Inflammatory macrophage treated with lipopolysaccharide for 1 hour (primary cell): Measurements from ENCODE around the gene PLAC8L1.

Experiments used
- DNase-seq, 2 donors: peaks; one replicate each; pipeline ENCODE4 v3.0.0-alpha.2; 2020 to 2022

Gene PLAC8L1

DNA sequence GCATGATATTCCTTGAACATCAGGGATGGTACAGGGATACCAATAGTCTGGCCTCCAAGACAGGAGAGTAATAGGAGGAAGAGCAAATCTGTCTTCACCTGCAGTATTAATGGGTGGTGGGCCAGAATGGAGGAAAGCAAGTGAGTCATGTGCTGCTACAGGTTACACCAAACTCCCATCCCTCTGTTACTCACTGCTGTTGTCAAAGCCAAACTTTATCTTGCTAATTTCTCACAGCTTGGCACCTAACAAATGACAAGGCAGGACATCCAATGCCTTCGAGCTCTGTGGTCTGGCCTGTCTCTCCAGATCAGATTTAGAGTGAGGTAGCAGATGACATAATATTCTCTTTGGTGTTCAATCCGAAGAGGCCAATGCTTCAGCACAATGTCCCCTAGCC is 26.8 kb downstream of the PLAC8L1 start:
- no peak for DNase-seq

- no peak for DNase-seq
Observed at GRCh38 chr5:146076455-146076854, 28.9 kb downstream of the PLAC8L1 start.

DNA sequence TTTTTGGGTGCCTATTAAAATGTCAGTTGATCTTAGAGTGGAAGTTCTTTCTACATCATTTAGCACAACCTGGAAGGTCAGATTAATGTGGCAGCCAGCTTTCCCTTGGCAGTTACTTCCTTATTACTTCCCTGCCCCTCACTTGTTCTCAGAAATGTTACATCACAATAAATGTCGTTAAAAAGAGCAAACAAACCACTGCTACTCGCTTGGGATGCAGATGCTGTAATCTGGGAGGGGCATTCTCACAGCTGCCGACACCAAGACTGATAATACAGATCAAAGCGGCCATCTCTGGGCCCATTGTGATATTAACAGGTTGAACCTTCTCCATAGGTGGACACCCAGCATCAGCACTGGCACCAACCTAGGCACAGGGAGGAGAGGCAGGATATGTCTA is 29.3 kb downstream of the PLAC8L1 start:
- peak; percentile 8 to 40 for DNase-seq

GRCh38 chr5:146073239-146073900 is 32.0 kb downstream of the PLAC8L1 start:
- no peak for DNase-seq

DNA sequence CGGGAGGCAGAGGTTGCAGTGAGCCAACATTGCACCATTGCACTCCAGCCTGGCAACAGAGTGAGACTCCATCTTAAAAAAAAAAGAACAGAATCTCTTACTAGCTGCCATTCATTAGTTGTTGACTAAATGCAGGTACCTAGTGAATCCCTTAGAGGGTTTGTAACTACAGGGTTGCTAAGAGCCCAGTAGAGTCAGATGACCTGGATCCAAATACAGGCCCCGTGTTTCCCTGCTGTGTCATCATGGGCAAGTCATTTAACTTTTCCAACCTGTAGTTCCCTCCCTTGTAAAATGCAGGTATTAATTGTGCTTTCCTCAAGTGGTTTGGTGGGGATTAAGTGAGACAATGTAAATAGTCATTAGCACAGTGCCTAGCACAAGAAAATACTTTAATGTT is 32.8 kb downstream of the PLAC8L1 start:
- no peak for DNase-seq

GRCh38 chr5:146071171-146071570 is 34.2 kb downstream of the PLAC8L1 start:
- no peak for DNase-seq

DNA sequence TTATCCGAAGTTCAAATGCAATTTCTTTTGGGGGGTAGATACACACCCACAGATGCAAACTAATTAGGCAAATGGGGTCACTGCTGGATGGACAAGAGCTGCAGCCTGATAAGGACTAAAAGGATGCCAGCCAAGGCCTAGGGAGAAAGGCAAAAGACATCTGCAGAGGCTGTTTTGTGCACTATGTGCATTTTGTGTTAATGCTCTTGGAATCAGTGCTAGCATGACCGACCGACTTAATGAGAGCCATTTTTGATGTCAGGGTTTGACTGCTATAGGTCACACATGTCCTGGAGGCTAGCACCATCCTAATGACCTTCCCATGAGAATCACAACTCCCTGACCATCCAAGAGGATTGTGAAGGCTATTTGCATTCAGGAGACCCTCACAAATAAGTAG is 34.6 kb downstream of the PLAC8L1 start:
- DNase-seq, result no peak

DNA sequence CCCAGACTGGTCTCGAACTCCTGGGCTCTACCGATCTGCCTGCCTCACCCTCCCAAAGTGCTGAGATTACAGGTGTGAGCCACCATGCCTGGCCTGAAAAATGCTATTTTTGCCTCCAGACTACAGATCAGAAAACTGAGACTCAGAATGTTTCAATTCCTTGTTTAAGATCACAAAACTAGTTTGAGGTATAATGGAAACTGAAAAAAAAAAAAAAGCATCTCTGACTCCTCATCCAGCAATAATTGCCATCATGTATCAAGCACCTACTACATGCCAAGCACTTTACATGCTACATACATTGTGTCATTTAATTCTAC is 35.6 kb downstream of the PLAC8L1 start:
- DNase-seq, result no peak

GRCh38 chr5:146068977-146069779 is 36.2 kb downstream of the PLAC8L1 start:
- DNase-seq, result no peak

GRCh38 chr5:146068206-146068605 is 37.2 kb downstream of the PLAC8L1 start:
- no peak for DNase-seq

DNA sequence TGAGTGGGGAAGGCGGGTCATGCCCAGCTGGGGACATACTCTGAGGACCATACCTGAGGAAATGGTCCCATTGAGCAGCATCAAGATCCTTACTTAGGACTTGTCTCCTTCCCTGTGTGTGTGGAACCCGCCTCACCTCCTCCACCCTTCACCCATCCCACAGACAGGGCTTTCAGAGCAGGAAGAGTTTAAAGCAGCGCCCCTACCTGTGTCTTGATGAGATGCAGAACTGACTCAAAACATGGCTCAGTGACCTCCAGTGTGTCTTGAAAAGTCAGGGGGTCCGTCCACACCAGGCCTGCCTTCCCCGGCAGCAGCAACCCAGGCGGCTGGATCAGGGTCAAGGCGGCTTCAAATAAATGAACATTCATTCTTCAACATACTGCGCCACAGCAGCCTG is 38.4 kb downstream of the PLAC8L1 start:
- no peak for DNase-seq

GRCh38 chr5:146060221-146060585 is 45.2 kb downstream of the PLAC8L1 start:
- no peak for DNase-seq

GRCh38 chr5:146059460-146060220 is 45.7 kb downstream of the PLAC8L1 start:
- DNase-seq, result no peak

- DNase-seq, result no peak
Observed at GRCh38 chr5:146055432-146055831, 49.9 kb downstream of the PLAC8L1 start.

- DNase-seq, result no peak
Observed at GRCh38 chr5:146052780-146053179, 52.6 kb downstream of the PLAC8L1 start.

DNA sequence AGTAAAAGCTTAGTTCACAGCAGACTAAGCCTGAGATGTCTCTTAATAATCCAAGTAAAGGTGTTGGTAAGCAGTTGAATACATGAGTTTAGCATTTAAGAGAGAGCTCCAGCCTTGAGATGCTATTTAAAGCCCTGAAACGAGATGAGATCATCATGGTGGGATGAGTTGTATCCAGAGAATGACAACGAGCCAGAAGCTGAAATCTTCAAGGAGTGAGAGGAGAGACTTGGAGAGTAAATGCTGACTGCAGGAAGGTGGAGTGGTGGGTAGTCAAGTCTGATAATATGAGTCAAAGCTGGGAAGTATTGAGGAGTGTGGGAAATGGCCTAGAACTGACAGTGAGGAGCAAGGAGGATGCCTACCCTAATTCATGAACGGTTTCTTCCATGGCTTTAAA is 53.7 kb downstream of the PLAC8L1 start:
- no peak for DNase-seq

DNA sequence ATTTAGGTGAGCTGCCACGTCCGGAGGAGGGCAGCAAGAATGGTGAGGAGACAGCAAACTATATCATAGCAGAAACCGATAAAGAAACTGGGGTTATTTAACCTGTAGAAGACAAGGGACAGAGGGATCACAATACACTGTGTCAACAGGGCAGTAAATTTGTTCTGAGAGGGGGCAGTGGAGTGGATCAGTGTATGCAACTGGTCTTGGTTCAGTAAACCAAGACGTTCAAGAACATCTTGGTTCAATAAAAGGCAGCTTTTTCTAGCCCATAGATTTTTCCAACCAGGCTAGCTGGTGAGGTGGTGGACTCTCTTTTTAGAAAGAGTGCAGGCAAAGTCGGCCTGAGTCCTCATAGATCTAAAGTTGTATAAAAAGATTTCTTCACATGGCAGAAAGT is 55.3 kb downstream of the PLAC8L1 start:
- DNase-seq, result no peak

DNA sequence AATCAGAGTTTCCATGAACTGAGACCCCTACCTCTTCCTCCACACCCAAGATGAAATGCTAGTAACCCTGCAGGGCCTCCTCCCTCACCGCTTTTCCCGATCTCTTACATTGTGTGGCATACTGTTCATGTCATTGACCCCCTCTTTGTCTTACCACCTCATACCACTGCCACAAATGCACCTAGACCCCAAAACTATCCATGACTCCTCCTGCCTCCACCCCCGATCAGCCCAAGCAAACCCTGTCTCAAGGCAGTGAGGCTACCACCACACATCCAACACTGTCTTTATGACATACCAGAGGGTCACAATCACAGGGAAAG is 55.7 kb downstream of the PLAC8L1 start:
- DNase-seq, result no peak

DNA sequence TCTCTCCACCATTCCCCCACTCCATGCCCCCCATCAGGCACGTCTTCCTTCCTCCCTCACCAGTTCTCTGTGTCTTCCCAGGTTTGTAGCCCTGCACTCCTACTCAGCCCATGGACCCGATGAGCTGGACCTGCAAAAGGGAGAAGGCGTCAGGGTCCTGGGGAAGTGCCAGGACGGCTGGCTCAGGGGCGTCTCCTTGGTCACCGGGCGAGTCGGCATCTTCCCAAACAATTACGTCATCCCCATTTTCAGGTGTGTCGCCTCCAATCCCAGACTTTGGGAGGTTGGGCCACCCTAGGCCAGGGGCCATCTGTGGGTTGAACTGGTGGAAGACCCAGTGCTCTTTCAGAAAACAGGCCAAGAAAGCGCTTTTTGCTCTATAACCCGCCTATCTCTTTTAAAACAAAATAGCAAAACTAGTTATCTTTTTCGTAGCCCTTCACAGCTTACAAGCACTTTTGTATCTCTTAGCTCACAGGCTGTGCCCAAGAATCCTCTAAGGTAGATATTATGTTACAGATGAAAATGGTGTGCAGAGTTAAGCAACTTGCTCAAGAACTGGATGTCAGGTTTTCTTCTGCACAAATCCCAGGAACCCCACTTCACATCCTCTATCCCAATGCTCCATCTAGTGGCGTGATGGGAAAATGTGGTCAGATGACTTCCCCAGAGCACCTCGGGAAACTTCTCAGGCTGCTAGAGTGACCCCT is 56.2 kb downstream of the PLAC8L1 start:
- DNase-seq, result peak; percentile 39 to 83

DNA sequence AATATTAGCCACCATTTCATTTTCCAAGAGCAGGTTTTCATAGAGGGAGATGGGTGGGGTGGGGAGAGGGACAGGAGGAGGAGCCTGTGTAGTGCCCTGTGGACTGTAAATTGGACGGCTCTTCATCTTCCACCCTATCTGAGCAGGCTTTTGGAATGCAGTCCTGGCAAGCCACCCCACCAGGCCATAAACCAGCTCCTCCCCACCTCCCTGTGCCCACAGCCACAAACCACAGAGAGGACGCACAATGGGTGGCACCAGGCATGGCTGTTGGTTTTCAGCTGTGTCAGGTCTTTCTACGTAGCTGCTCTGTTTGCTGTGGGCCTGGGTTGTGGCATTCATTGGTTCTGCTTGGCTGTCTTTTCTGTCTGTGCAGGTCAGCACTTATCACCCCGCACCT is 58.0 kb downstream of the PLAC8L1 start:
- DNase-seq, result no peak

- no peak for DNase-seq
Observed at GRCh38 chr5:146043722-146044121, 61.7 kb downstream of the PLAC8L1 start.

DNA sequence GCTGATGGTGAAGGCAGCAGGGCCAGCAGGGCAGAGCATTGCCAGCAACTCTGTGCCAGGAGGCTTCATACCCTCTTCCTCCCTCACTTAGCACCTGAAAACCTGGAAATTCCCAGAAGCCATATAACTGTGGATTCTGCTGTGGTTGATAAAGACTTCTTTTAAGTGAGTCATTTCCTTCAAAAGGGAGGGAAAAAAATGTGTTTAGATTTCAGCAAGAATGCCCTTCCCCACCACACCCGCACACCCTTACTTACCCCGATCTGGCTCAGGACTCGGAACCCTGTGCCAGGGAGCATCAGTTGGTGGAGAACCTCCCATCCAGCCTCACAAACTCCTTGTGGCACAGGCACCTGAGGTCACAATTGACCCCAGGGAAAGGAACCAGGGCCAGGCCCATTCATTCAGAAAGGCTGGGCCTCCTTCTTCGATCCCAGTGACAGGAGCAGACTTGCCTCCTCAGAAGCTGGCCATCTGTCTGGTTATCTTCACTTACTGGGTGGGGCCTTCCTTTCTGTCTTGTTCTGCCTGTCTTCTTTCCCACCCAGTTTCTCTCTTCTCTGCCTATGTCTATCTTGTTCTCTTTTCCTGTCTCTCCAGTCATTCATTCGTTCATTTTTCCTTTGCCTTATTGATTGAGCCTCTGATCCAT is 62.6 kb downstream of the PLAC8L1 start:
- DNase-seq, result no peak

- no peak for DNase-seq
Observed at GRCh38 chr5:146041180-146041789, 64.1 kb downstream of the PLAC8L1 start.
